Measurements from ENCODE around the gene AIP.

- no peak for TF ChIP-seq MAX (IDR thresholded peaks at IDR 0.05)
- no peak for TF ChIP-seq RAD21 (IDR thresholded peaks at IDR 0.05; ENCODE audit: low read depth)
- TF ChIP-seq SRF (IDR thresholded peaks at IDR 0.05; ENCODE audit: low read depth): no peak
- TF ChIP-seq POLR2A (IDR thresholded peaks at IDR 0.05; ENCODE audit: borderline replicate concordance, extremely low read depth, insufficient read depth, insufficient read length): no peak
- no peak for TF ChIP-seq CTCF (IDR thresholded peaks at IDR 0.05 in 2 of 3, conservative IDR thresholded peaks at IDR 0.05 in 1 of 3; ENCODE audit: borderline replicate concordance in 1 of 3, insufficient read depth in 1 of 3, low read depth in 2 of 3, low read length in 2 of 3)
- TF ChIP-seq ZBTB33 (IDR thresholded peaks at IDR 0.05; ENCODE audit: extremely low read depth, insufficient replicate concordance, low read length): no peak
- no peak for TF ChIP-seq ATF3 (IDR thresholded peaks at IDR 0.05)
- no peak for TF ChIP-seq REST (IDR thresholded peaks at IDR 0.05; ENCODE audit: low read depth)
- no peak for TF ChIP-seq EGR1 (IDR thresholded peaks at IDR 0.05; ENCODE audit: low read depth)
- TF ChIP-seq POLR2AphosphoS5 (IDR thresholded peaks at IDR 0.05; ENCODE audit: low read depth, low read length): no peak
- no peak for TF ChIP-seq EZH2 (IDR thresholded peaks at IDR 0.05)
- TF ChIP-seq JUND (IDR thresholded peaks at IDR 0.05): no peak
- TF ChIP-seq CEBPB (IDR thresholded peaks at IDR 0.05; ENCODE audit: low read depth): no peak
These were observed 14.9 kb downstream of the AIP start for GRCh38 chr11:67497656-67498291.

All from HCT116 (cell line).